GM12874 (cell line): ENCODE data around the gene TAPT1.

Experiments used
- CTCF ChIP-seq: IDR thresholded peaks from 2 replicates; pipeline ENCODE4 v1.5.1; 2011; ENCODE audit warnings: low read depth, mild to moderate bottlenecking, control low read depth, low read length, moderate library complexity; ENCODE audit not compliant: insufficient read depth

TAPT1 gene

GRCh38 chr4:16224264-16225166 lies 1.8 kb downstream of the TAPT1 start:
- TF ChIP-seq CTCF: no peak

GRCh38 chr4:16222957-16223527 lies 3.2 kb downstream of the TAPT1 start:
- no peak for TF ChIP-seq CTCF

GRCh38 chr4:16218950-16219349 lies 7.3 kb downstream of the TAPT1 start:
- no peak for TF ChIP-seq CTCF

- no peak for TF ChIP-seq CTCF
Observed at GRCh38 chr4:16217300-16218051, 8.8 kb downstream of the TAPT1 start.

GRCh38 chr4:16213121-16213520 lies 13.2 kb downstream of the TAPT1 start:
- no peak for TF ChIP-seq CTCF

GRCh38 chr4:16212138-16212782 lies 14.0 kb downstream of the TAPT1 start:
- no peak for TF ChIP-seq CTCF

GRCh38 chr4:16207409-16207808 lies 18.9 kb downstream of the TAPT1 start:
- TF ChIP-seq CTCF: no peak
